H9 (cell line): ENCODE results near the gene MMD. TPM values are rescaled to one million over a fixed set of nuclear protein-coding genes. Genes with fewer than 3 reads are reported as not detected.

Experiments
- DNase-seq: peaks from one replicate; pipeline ENCODE4 v3.0.0-alpha.2; 2017
- H2AFZ ChIP-seq: one replicate; pipeline ENCODE4 v1.6.1; 2013; ENCODE audit warnings: mild to moderate bottlenecking, low read length, control low read depth, moderate library complexity
- H2AK5ac ChIP-seq: 2 replicates; pipeline ENCODE4 v1.6.1; 2013; ENCODE audit warnings: low read length, control low read depth, mixed read lengths; ENCODE audit not compliant: insufficient read length
- H2BK120ac ChIP-seq: one replicate; pipeline ENCODE4 v1.6.1; 2013; ENCODE audit warnings: low read depth, mild to moderate bottlenecking, low read length, control low read depth, inconsistent platforms; ENCODE audit not compliant: poor library complexity, severe bottlenecking
- H2BK12ac ChIP-seq: 2 replicates; pipeline ENCODE4 v1.6.1; 2013; ENCODE audit warnings: low read length, control low read depth, mixed read lengths, low read depth; ENCODE audit not compliant: insufficient read length
- H2BK15ac ChIP-seq: 2 replicates; pipeline ENCODE4 v1.6.1; 2013; ENCODE audit warnings: low read depth, low read length, control low read depth
- H2BK20ac ChIP-seq: one replicate; pipeline ENCODE4 v1.6.1; 2013; ENCODE audit warnings: low read depth, mild to moderate bottlenecking, low read length, control low read depth, inconsistent platforms; ENCODE audit not compliant: poor library complexity, severe bottlenecking
- H2BK5ac ChIP-seq: 2 replicates; pipeline ENCODE4 v1.6.1; 2013; ENCODE audit warnings: low read length, control low read depth, mixed read lengths; ENCODE audit not compliant: insufficient read length
- H3K14ac ChIP-seq: 2 replicates; pipeline ENCODE4 v1.6.1; 2013; ENCODE audit warnings: low read length, control low read depth; ENCODE audit not compliant: insufficient read depth
- H3K18ac ChIP-seq: 2 replicates; pipeline ENCODE4 v1.6.1; 2013; ENCODE audit warnings: low read depth, mild to moderate bottlenecking, mixed read lengths, low read length, control low read depth; ENCODE audit not compliant: insufficient read length
- H3K23ac ChIP-seq: 2 replicates; pipeline ENCODE4 v1.6.1; 2013; ENCODE audit warnings: low read length, control low read depth, mixed read lengths, low read depth; ENCODE audit not compliant: insufficient read length
- H3K23me2 ChIP-seq: 2 replicates; pipeline ENCODE4 v1.6.1; 2013; ENCODE audit warnings: low read depth, mild to moderate bottlenecking, mixed read lengths, low read length, control low read depth; ENCODE audit not compliant: insufficient read length, poor library complexity, severe bottlenecking
- H3K27ac ChIP-seq: 2 replicates; pipeline ENCODE4 v1.5.1; 2013; ENCODE audit warnings: low read length, control low read depth, mixed read lengths, low read depth; ENCODE audit not compliant: insufficient read length
- H3K27me3 ChIP-seq: 2 replicates; pipeline ENCODE4 v1.6.1; 2013; ENCODE audit warnings: low read length, control low read depth, inconsistent platforms; ENCODE audit not compliant: insufficient read depth
- H3K4ac ChIP-seq: 2 replicates; pipeline ENCODE4 v1.6.1; 2013; ENCODE audit warnings: low read depth, mild to moderate bottlenecking, control low read depth, inconsistent platforms, low read length, moderate library complexity
- H3K4me1 ChIP-seq: 2 replicates; pipeline ENCODE4 v1.6.1; 2013; ENCODE audit warnings: low read length, control low read depth, inconsistent platforms; ENCODE audit not compliant: insufficient read depth
- H3K4me2 ChIP-seq: 2 replicates; pipeline ENCODE4 v1.6.1; 2013; ENCODE audit warnings: low read length, control low read depth, mixed read lengths; ENCODE audit not compliant: insufficient read length, insufficient read depth
- H3K56ac ChIP-seq: 2 replicates; pipeline ENCODE4 v1.6.1; 2013; ENCODE audit warnings: low read depth, mild to moderate bottlenecking, mixed read lengths, low read length, control low read depth; ENCODE audit not compliant: insufficient read length
- H3K79me1 ChIP-seq: 2 replicates; pipeline ENCODE4 v1.6.1; 2013; ENCODE audit warnings: low read depth, mild to moderate bottlenecking, moderate library complexity, low read length, control low read depth, inconsistent platforms; ENCODE audit not compliant: insufficient read depth, poor library complexity, severe bottlenecking
- H3K79me2 ChIP-seq: 2 replicates; pipeline ENCODE4 v1.6.1; 2013; ENCODE audit warnings: low read length, control low read depth, inconsistent platforms; ENCODE audit not compliant: insufficient read depth
- H3K9ac ChIP-seq: 2 replicates; pipeline ENCODE4 v1.6.1; 2013; ENCODE audit warnings: low read length, control low read depth, mixed read lengths; ENCODE audit not compliant: insufficient read length; ENCODE audit errors: extremely low read depth
- H3K9me3 ChIP-seq: one replicate; pipeline ENCODE4 v1.6.1; 2013; ENCODE audit warnings: low read depth, low read length, inconsistent platforms; ENCODE audit not compliant: control insufficient read depth
- H3T11ph ChIP-seq: one replicate; pipeline ENCODE4 v1.6.1; 2013; ENCODE audit warnings: mild to moderate bottlenecking, low read length, control low read depth, inconsistent platforms
- H4K20me1 ChIP-seq: one replicate; pipeline ENCODE4 v1.6.1; 2013; ENCODE audit not compliant: control insufficient read depth, insufficient read length, insufficient read depth
- H4K5ac ChIP-seq: 2 replicates; pipeline ENCODE4 v1.6.1; 2013; ENCODE audit warnings: low read depth, mild to moderate bottlenecking, mixed read lengths, low read length, control low read depth; ENCODE audit not compliant: insufficient read length
- H4K8ac ChIP-seq: replicated peaks from 2 replicates; pipeline ENCODE4 v1.6.1; 2013; ENCODE audit warnings: low read length, control low read depth, mixed read lengths, low read depth; ENCODE audit not compliant: insufficient read length
- H4K91ac ChIP-seq: 2 replicates; pipeline ENCODE4 v1.6.1; 2013; ENCODE audit warnings: low read depth, mild to moderate bottlenecking, moderate library complexity, mixed read lengths, low read length, control low read depth; ENCODE audit not compliant: insufficient read length
- H3K27ac Mint-ChIP-seq, 3 experiments: 2 replicates in 2 of 3; 3 replicates in 1 of 3; pipeline ENCODE4 v1.8.0; 2020 to 2021; ENCODE audit warnings: mixed read lengths in 3 of 3, mild to moderate bottlenecking in 1 of 3, moderate library complexity in 1 of 3
- H3K27me3 Mint-ChIP-seq: 2 replicates; pipeline ENCODE4 v1.8.0; 2021; ENCODE audit warnings: low read depth, mild to moderate bottlenecking, moderate library complexity, mixed read lengths
- H3K36me3 Mint-ChIP-seq, 3 experiments: 2 replicates in 2 of 3; 3 replicates in 1 of 3; pipeline ENCODE4 v1.8.0; 2020 to 2021; ENCODE audit warnings: low read depth in 3 of 3, mixed read lengths in 3 of 3; ENCODE audit not compliant: insufficient read depth in 1 of 3
- H3K4me1 Mint-ChIP-seq, 2 experiments: 2 replicates each; pipeline ENCODE4 v1.8.0; 2020; ENCODE audit warnings: mixed read lengths in 2 of 2
- H3K4me3 Mint-ChIP-seq, 2 experiments: 2 replicates in 1 of 2; 3 replicates in 1 of 2; pipeline ENCODE4 v1.8.0; 2020 to 2021; ENCODE audit warnings: mild to moderate bottlenecking in 2 of 2, mixed read lengths in 2 of 2, moderate library complexity in 1 of 2
- H3K9me3 Mint-ChIP-seq, 2 experiments: 2 replicates in 1 of 2; 3 replicates in 1 of 2; pipeline ENCODE4 v1.8.0; 2020; ENCODE audit warnings: mild to moderate bottlenecking in 2 of 2, mixed read lengths in 2 of 2, moderate library complexity in 1 of 2
- CTCF ChIP-seq: fragments of 200-600 bp; sonication (generic); conservative IDR thresholded peaks from 3 replicates; pipeline ENCODE4 v1.8.0; 2021; ENCODE audit warnings: antibody characterized with exemption, mild to moderate bottlenecking
- total RNA-seq: library from RNA; stranded (reverse); gene quantifications from 2 replicates; pipeline ENCODE4 v1.2.1, GENCODE V29; 2021

Gene MMD
- total RNA-seq, 1 experiment from 2014 or later = 24.0 TPM

GRCh38 chr17:55360971-55361370 is 60.7 kb downstream of the MMD start:
- Histone ChIP-seq H2BK15ac (no peak overlapping the region), H2BK5ac (no peak overlapping the region), H3K27ac (no peak overlapping the region), H3K14ac (no peak overlapping the region), H4K5ac (no peak overlapping the region), H3K79me2 (no peaks in the 10 kb centered on the region), H3K56ac (no peak overlapping the region), H2AFZ (no peak overlapping the region), H2AK5ac (no peak overlapping the region), H3K9ac (no peak overlapping the region), H3K23ac (no peak overlapping the region), H3K9me3 (no peaks in the 10 kb centered on the region), H3K23me2 (no peaks in the 10 kb centered on the region), H2BK120ac (no peak overlapping the region), H4K91ac (no peak overlapping the region), H3K18ac (no peak overlapping the region), H3K27me3 (no peaks in the 10 kb centered on the region), H3K79me1 (no peaks in the 10 kb centered on the region), H3T11ph (no peak overlapping the region), H4K20me1 (no peaks in the 10 kb centered on the region), H3K4me1 (no peaks in the 10 kb centered on the region), H3K4ac (no peak overlapping the region), H3K4me2 (no peak overlapping the region), H2BK20ac (no peak overlapping the region), H2BK12ac (no peak overlapping the region), H4K8ac (no peak overlapping the region)
- Mint-ChIP-seq H3K9me3 (peaks cover 8 to 10% of the 10 kb centered on the region in 2 experiments), H3K27ac (no peak overlapping the region), H3K4me3 (no peak overlapping the region), H3K4me1 (peaks cover 27 to 29% of the 10 kb centered on the region in 2 experiments), H3K36me3 (peaks cover 0 to 10% (median 0%) of the 10 kb centered on the region in 3 experiments; a peak in 3 of 7 replicates), H3K27me3 (no peaks in the 10 kb centered on the region)
- DNase-seq = no peak
- no peak for TF ChIP-seq CTCF
